K562 (cell line): ENCODE measurements around the gene NFATC4. TPM values are rescaled to one million over a fixed set of nuclear protein-coding genes. Genes with fewer than 3 reads are reported as not detected.

Experiments
- ATAC-seq: fragments of 200-7000 bp; cut with Tn5 transposase; 3 replicates; pipeline ENCODE4 v1.9.1; 2020; ENCODE audit warnings: moderate library complexity
- BruUV-seq: library from RNA; stranded (reverse); fragments of 400-500 nt; replicated peaks from 2 replicates; lab custom pipeline; 2021; lab: Mats Ljungman, UMichigan
- CTCF ChIA-PET: fragments of 300-600 bp; formaldehyde crosslinking; extraction: SDS; loops from one replicate; lab custom pipeline; 2021; ENCODE audit warnings: low intra/inter-chr PET ratio; lab: Yijun Ruan, JAX
- POLR2A ChIA-PET: fragments of 300-600, 350-650 bp; sonication (Branson Sonifier 250); formaldehyde crosslinking; extraction: SDS; loops from one replicate; lab custom pipeline; 2021; ENCODE audit warnings: antibody characterized with exemption, inconsistent platforms; lab: Yijun Ruan, JAX
- DNase-seq, 4 experiments: peaks; one replicate each; pipeline versions ENCODE4 v3.0.0 to v3.0.0-alpha.2; 2011 to 2018; ENCODE audit warnings: low spot score in 3 of 4, mixed read lengths in 3 of 4; ENCODE audit errors: extremely low read depth in 1 of 4
- FAIRE-seq: peaks from 2 replicates; lab custom pipeline; 2011; peaks lifted over from hg19 to GRCh38; lab: Jason Lieb, UNC
- H2AFZ ChIP-seq: 2 replicates; pipeline ENCODE4 v1.6.0; 2011; ENCODE audit warnings: low read depth, low read length, control low read depth, inconsistent platforms
- H3K27ac ChIP-seq: fragments of 200-600 bp; 3 replicates; pipeline ENCODE4 v1.8.0; 2011; ENCODE audit warnings: low read depth, mild to moderate bottlenecking, control low read depth, inconsistent platforms, low read length, moderate library complexity, mixed read lengths; ENCODE audit errors: extremely low read depth
- H3K27me3 ChIP-seq, 2 experiments: fragments of 300-600 bp in 1 of 2; 2 replicates in 1 of 2; 3 replicates in 1 of 2; pipeline versions ENCODE4 v1.6.0 to v1.8.0; 2011; ENCODE audit warnings: inconsistent platforms in 2 of 2, low read length in 2 of 2, mild to moderate bottlenecking in 1 of 2, mixed read lengths in 1 of 2, moderate library complexity in 1 of 2; ENCODE audit not compliant: control insufficient read depth in 2 of 2, insufficient read depth in 2 of 2
- H3K36me3 ChIP-seq: fragments of 300-600 bp; 3 replicates; pipeline ENCODE4 v1.8.0; 2011; ENCODE audit warnings: mild to moderate bottlenecking, low read length, inconsistent platforms; ENCODE audit not compliant: control insufficient read depth, insufficient read depth
- H3K4me1 ChIP-seq, 2 experiments: fragments of 200-600 bp in 1 of 2; replicated peaks in 1 of 2; 2 replicates in 1 of 2; 3 replicates in 1 of 2; pipeline versions ENCODE4 v1.5.1 to v1.8.0; 2011; ENCODE audit warnings: inconsistent platforms in 2 of 2, low read length in 2 of 2, mild to moderate bottlenecking in 1 of 2, mixed read lengths in 1 of 2, moderate library complexity in 1 of 2; ENCODE audit not compliant: control insufficient read depth in 2 of 2, insufficient read depth in 2 of 2
- H3K4me2 ChIP-seq: 2 replicates; pipeline ENCODE4 v1.6.1; 2011; ENCODE audit warnings: low read length, control low read depth, inconsistent platforms, mixed read lengths; ENCODE audit not compliant: insufficient read depth
- H3K4me3 ChIP-seq: fragments of 200-600 bp; sonication (generic), shearing (Covaris generic); 2 replicates; pipeline ENCODE4 v1.5.1; 2016; ENCODE audit warnings: control low read depth, inconsistent platforms
- H3K79me2 ChIP-seq: fragments of 200-600 bp; 3 replicates; pipeline ENCODE4 v1.8.0; 2011; ENCODE audit warnings: low read length, inconsistent platforms; ENCODE audit not compliant: control insufficient read depth, insufficient read depth
- H3K9ac ChIP-seq, 2 experiments: 2 replicates each; pipeline versions ENCODE4 v1.6.0 to v1.6.1; 2011; ENCODE audit warnings: low read depth in 2 of 2, low read length in 2 of 2, control low read depth in 1 of 2, inconsistent platforms in 1 of 2, mild to moderate bottlenecking in 1 of 2, mixed read lengths in 1 of 2; ENCODE audit not compliant: insufficient read depth in 1 of 2
- H3K9me1 ChIP-seq: one replicate; pipeline ENCODE4 v1.6.0; 2011; ENCODE audit warnings: inconsistent platforms, mild to moderate bottlenecking, low read length, moderate library complexity; ENCODE audit not compliant: control insufficient read depth, insufficient read depth
- H3K9me3 ChIP-seq: replicated peaks from 2 replicates; pipeline ENCODE4 v1.5.1; 2011; ENCODE audit warnings: low read depth, low read length, inconsistent platforms; ENCODE audit not compliant: control insufficient read depth, insufficient read depth
- H4K20me1 ChIP-seq: replicated peaks from 2 replicates; pipeline ENCODE4 v1.6.1; 2011; ENCODE audit warnings: low read length, inconsistent platforms, mixed read lengths; ENCODE audit not compliant: control insufficient read depth, insufficient read depth
- E2F6 ChIP-seq, 2 experiments: IDR thresholded peaks; 2 replicates each; pipeline ENCODE4 v1.6.1; 2011; ENCODE audit warnings: borderline replicate concordance in 1 of 2, control low read depth in 1 of 2, low read depth in 1 of 2, low read length in 1 of 2, mild to moderate bottlenecking in 1 of 2, mixed read lengths in 1 of 2, moderate library complexity in 1 of 2; ENCODE audit not compliant: insufficient read depth in 1 of 2, insufficient read length in 1 of 2, poor library complexity in 1 of 2, severe bottlenecking in 1 of 2; ENCODE audit errors: extremely low read depth in 1 of 2
- WGBS: fragments of 100-300 bp; shearing (Covaris generic); methylation state at CpG from one replicate; pipeline ENCODE4 v1.1.6; 2016; ENCODE audit warnings: low coverage, mixed read lengths; ENCODE audit not compliant: insufficient coverage; ENCODE audit errors: missing lambda C conversion rate; 5-methylcytosine and 5-hydroxymethylcytosine counted together
- in situ Hi-C: fragments of 300-500 bp; cut with MboI; formaldehyde crosslinking; loops from 4 replicates; pipeline ENCODE4 v1.15.0; 2018; ENCODE audit warnings: inconsistent platforms, mixed read lengths
- intact Hi-C: fragments of 100-400 bp; cut with micrococcal nuclease; formaldehyde crosslinking; loops from 2 replicates; pipeline ENCODE4 v1.14.2; 2022
- polyA plus RNA-seq, 8 experiments: library from polyadenylated mRNA; depleted of rRNA in 4 of 8; stranded (reverse) in 5 of 8; unstranded in 3 of 8; fragments of >200 nt; fragmentation: Nextera tagmentation in 2 of 8; fragmentation: Illumina TruSeq in 1 of 8; extraction: Ambion mirVana in 2 of 8; extraction: Trizol in 1 of 8; gene quantifications; 2 replicates each; pipeline versions ENCODE4 v1.2.1 to v1.2.3, GENCODE V29; 2011 to 2014; ENCODE audit warnings: inconsistent platforms in 1 of 8, missing spikeins in 1 of 8
- total RNA-seq, 7 experiments: library from RNA; depleted of rRNA in 6 of 7; stranded (reverse); fragments of >200 nt in 6 of 7; fragmentation: Illumina TruSeq in 2 of 7; extraction: Trizol in 2 of 7; gene quantifications; 2 replicates each; pipeline versions ENCODE4 v1.2.1 to v1.2.3, GENCODE V29; 2011 to 2021; ENCODE audit warnings: low replicate concordance in 1 of 7

NFATC4 gene
- total and polyA plus RNA-seq, 9 of the 15 experiments (the other 6 are each of a cell fraction or from before 2014, with no cell fraction given): 0.25 to 3.8 (median 0.78) TPM; not detected in 1

DNA sequence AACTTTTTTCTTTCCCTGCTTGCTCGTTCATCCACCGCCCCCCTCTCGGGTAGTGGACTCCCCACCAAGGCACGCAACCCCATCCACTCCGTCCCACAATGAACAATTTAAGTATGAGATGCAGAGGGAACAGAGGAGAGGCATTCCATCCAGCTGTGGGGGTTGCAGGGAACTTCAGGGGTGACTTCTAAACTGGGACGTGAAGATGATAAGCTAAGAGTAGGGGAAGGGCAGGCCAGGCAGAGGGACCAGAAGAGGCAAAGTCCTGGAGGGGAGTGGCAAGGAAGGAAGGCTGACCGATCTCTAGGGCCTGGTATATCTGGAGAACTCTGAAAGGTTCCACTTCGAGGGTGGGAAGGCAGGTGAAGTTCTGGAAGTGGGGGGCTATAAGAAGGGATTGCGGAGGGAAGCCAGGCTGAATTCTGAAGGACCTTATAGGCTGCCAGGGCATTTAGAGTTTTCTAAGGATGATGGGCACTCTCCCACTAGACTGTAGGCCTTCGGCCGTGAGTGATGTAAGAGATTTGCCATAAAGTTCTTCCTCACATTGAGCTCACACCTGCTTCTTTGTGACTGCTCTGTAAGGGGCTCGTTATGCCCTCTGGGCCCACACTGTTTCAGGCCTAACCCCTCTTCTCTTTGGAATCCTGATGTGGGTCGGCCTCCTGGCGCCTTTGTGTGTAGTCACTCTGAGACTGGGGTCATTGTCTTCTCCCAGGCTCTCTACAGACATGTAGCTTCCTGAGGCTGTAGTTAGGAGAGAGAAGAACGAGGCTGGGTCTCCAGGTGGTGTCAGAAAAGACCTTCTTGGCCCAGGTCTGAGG, 12.1 kb downstream of the NFATC4 start:
- no TSS peak for BruUV-seq
- POLR2A ChIA-PET: interaction anchor here (0.6 to 1.6 kb wide), 2 partner anchors 10 to 15 kb away, joined by 3 to 6 read pairs; no protein-coding TSS in a partner anchor

More for the DNA sequence above, 12.1 kb downstream of the NFATC4 start:
- Histone ChIP-seq H4K20me1 (no peaks in the 10 kb centered on the region), H3K79me2 (no peaks in the 10 kb centered on the region), H3K27ac (no peak overlapping the region), H3K27me3 (no peaks in the 10 kb centered on the region), H3K4me3 (no peak overlapping the region), H2AFZ (no peak overlapping the region), H3K4me2 (no peak overlapping the region), H3K36me3 (no peaks in the 10 kb centered on the region), H3K9ac (no peak overlapping the region), H3K4me1 (peaks cover 18 to 24% of the 10 kb centered on the region in 2 experiments), H3K9me1 (no peaks in the 10 kb centered on the region), H3K9me3 (no peaks in the 10 kb centered on the region)
- 52% methylated on average over 13 of the region's 15 CpGs for WGBS
- TF ChIP-seq E2F6 (IDR thresholded peaks at IDR 0.05; ENCODE audit: borderline replicate concordance in 1 of 2, extremely low read depth in 1 of 2, insufficient read depth in 1 of 2, insufficient read length in 1 of 2, low read depth in 1 of 2, low read length in 1 of 2, poor library complexity in 1 of 2, severe bottlenecking in 1 of 2): no peak
- in situ Hi-C loops: no loop called here
- ATAC-seq (no peak), FAIRE-seq (no peak), DNase-seq (no peak)
- CTCF ChIA-PET: no interaction called here
- intact Hi-C loops: no loop called here
